AG04449 (cell line): ENCODE results near the gene UTS2R.
"Not testable (repeated sequence)": the region's sequence is repeated elsewhere in the genome, so short reads cannot be mapped to it uniquely, and the experiment has no call there.

Source experiments
- CTCF ChIA-PET: fragments of 350-600 bp; formaldehyde crosslinking; extraction: SDS; loops from one replicate; lab custom pipeline; 2021; ENCODE audit warnings: antibody characterized with exemption; lab: Yijun Ruan, JAX
- POLR2A ChIA-PET: fragments of 400-600, 350-600 bp; formaldehyde crosslinking; extraction: SDS; loops from one replicate; lab custom pipeline; 2020; ENCODE audit warnings: antibody characterized with exemption, inconsistent platforms; lab: Yijun Ruan, JAX
- DNase-seq: peaks from one replicate; pipeline ENCODE4 v3.0.0-alpha.2; 2010; ENCODE audit warnings: low read depth, low spot score
- H3K4me3 ChIP-seq: 2 replicates; pipeline ENCODE4 v1.5.1; 2011; ENCODE audit warnings: low read depth, mild to moderate bottlenecking, control low read depth, low read length
- CTCF ChIP-seq: IDR thresholded peaks from one replicate; pipeline ENCODE4 v1.5.1; 2011; ENCODE audit warnings: mild to moderate bottlenecking, moderate library complexity, low read length, control low read depth, inconsistent platforms; ENCODE audit not compliant: insufficient read depth; ENCODE audit errors: missing control alignments

The UTS2R gene

GRCh38 chr17:82375359-82376041 is 3.9 kb downstream of the UTS2R start:
- ChIA-PET POLR2A (no interaction called here), CTCF (no interaction called here)
- no peak overlapping the region for H3K4me3 ChIP-seq
- no peak for DNase-seq
- no peak for TF ChIP-seq CTCF

- no peak overlapping the region for H3K4me3 ChIP-seq
- DNase-seq, result no peak
- ChIA-PET CTCF (no interaction called here), POLR2A (no interaction called here)
- TF ChIP-seq CTCF, result no peak
These were observed 4.6 kb downstream of the UTS2R start for GRCh38 chr17:82376042-82376730.

- POLR2A ChIA-PET, DNase-seq, CTCF ChIA-PET, H3K4me3 ChIP-seq: not testable (repeated sequence)
These were observed 5.7 kb downstream of the UTS2R start for GRCh38 chr17:82377294-82377693.

GRCh38 chr17:82377924-82378740 is 6.6 kb downstream of the UTS2R start:
- H3K4me3 ChIP-seq, result no peak overlapping the region
- CTCF ChIA-PET, result interaction anchor here (1.1 kb wide), 1 partner anchor 11 kb away, joined by 3 read pairs; no protein-coding TSS in a partner anchor
- POLR2A ChIA-PET, result no interaction called here
- TF ChIP-seq CTCF, result no peak
- no peak for DNase-seq

GRCh38 chr17:82378741-82379021 is 7.1 kb downstream of the UTS2R start:
- POLR2A ChIA-PET, result no interaction called here

More at GRCh38 chr17:82378741-82379021, 7.1 kb downstream of the UTS2R start:
- no peak for TF ChIP-seq CTCF
- H3K4me3 ChIP-seq, result no peak overlapping the region
- CTCF ChIA-PET, result interaction anchor here (1.1 kb wide), 1 partner anchor 12 kb away, joined by 3 read pairs; no protein-coding TSS in a partner anchor
- no peak for DNase-seq
